GM18508 (cell line): ENCODE results near the gene FRMD3.

Source experiments
- ATAC-seq: cut with Tn5 transposase; IDR thresholded peaks from one replicate; pipeline ENCODE4 v1.9.1; 2021; ENCODE audit warnings: moderate number of reproducible peaks; ENCODE audit not compliant: insufficient read depth, unreplicated experiment

FRMD3 gene

GRCh38 chr9:83346655-83347420 lies 191.4 kb downstream of the FRMD3 start:
- ATAC-seq, result no peak

- ATAC-seq, result no peak
These were observed 194.7 kb downstream of the FRMD3 start for GRCh38 chr9:83343366-83343999.

GRCh38 chr9:83342731-83343130 lies 195.5 kb downstream of the FRMD3 start:
- ATAC-seq, result no peak

GRCh38 chr9:83342006-83342405 lies 196.2 kb downstream of the FRMD3 start:
- ATAC-seq, result no peak

- ATAC-seq, result no peak
These were observed 197.8 kb downstream of the FRMD3 start for GRCh38 chr9:83340451-83340850.

GRCh38 chr9:83339435-83339834 lies 198.8 kb downstream of the FRMD3 start:
- no peak for ATAC-seq

- ATAC-seq, result no peak
These were observed 201.5 kb downstream of the FRMD3 start for GRCh38 chr9:83336706-83337105.

GRCh38 chr9:83334320-83334719 lies 203.9 kb downstream of the FRMD3 start:
- no peak for ATAC-seq

GRCh38 chr9:83330207-83331196 lies 207.7 kb downstream of the FRMD3 start:
- no peak for ATAC-seq

- ATAC-seq, result no peak
These were observed 210.2 kb downstream of the FRMD3 start for GRCh38 chr9:83327750-83328622.

GRCh38 chr9:83327323-83327722 lies 210.9 kb downstream of the FRMD3 start:
- ATAC-seq, result no peak

- no peak for ATAC-seq
These were observed 215.1 kb downstream of the FRMD3 start for GRCh38 chr9:83323148-83323547.

GRCh38 chr9:83322438-83322837 lies 215.8 kb downstream of the FRMD3 start:
- ATAC-seq, result no peak

GRCh38 chr9:83317244-83317643 lies 221.0 kb downstream of the FRMD3 start:
- no peak for ATAC-seq

- no peak for ATAC-seq
These were observed 222.6 kb downstream of the FRMD3 start for GRCh38 chr9:83315649-83316048.

GRCh38 chr9:83313781-83314180 lies 224.4 kb downstream of the FRMD3 start:
- no peak for ATAC-seq

GRCh38 chr9:83312537-83312936 lies 225.7 kb downstream of the FRMD3 start:
- no peak for ATAC-seq

- no peak for ATAC-seq
These were observed 231.0 kb downstream of the FRMD3 start for GRCh38 chr9:83307066-83307724.

GRCh38 chr9:83304686-83305085 lies 233.5 kb downstream of the FRMD3 start:
- ATAC-seq, result no peak
